Activated CD4-positive, alpha-beta T cell treated with anti-CD3 and anti-CD28 coated beads for 1 hour (primary cell): ENCODE results near the gene CEP112.
"Not testable (repeated sequence)": the region's sequence is repeated elsewhere in the genome, so short reads cannot be mapped to it uniquely, and the experiment has no call there.

ENCODE experiments used
- DNase-seq: peaks from one replicate; pipeline ENCODE4 v3.0.0-alpha.2; 2020

CEP112 gene

GRCh38 chr17:65809366-65809765, 382.6 kb downstream of the CEP112 start:
- DNase-seq, result no peak

GRCh38 chr17:65808566-65808965, 383.4 kb downstream of the CEP112 start:
- DNase-seq, result not testable (repeated sequence)

DNA sequence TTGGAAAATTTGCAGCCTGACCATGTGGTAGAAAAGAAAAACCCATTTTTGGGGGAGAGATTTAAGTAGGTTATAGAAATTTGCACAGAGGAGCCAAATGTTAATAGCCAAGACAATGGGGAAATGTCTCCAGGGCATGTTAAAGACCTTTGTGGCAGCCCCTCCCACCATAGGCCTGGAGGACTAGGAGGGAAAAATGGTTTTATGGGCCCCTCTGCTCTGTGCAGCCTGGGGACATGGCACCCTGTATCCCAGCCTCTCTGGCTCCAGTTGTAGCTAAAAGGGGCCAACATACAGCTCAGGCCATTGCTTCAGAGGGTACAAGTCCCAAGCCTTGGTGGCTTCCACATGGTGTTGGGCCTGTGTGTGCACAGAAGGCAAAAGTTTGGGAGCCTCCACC, 384.6 kb downstream of the CEP112 start:
- no peak for DNase-seq

DNA sequence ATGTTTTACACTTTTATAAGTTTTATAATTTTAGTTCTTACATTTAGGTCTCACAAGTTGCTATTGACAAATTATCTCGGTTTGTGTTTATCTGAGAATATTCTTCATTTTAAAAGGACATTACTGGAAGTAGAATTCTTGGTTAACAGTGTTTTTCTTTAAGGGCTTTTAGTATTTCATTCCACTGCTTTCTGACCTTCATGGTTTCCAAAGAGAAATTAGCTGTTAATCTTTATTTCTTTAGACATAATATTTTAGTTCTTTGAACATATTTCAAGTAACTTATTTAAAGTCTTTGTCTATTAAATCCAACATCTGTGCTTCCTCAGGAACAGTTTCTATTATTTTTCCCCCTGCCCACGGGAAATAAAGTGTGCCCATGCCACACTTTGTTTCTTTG, 390.4 kb downstream of the CEP112 start:
- no peak for DNase-seq

- DNase-seq, result no peak
These were observed 391.3 kb downstream of the CEP112 start for GRCh38 chr17:65800655-65801054.

DNA sequence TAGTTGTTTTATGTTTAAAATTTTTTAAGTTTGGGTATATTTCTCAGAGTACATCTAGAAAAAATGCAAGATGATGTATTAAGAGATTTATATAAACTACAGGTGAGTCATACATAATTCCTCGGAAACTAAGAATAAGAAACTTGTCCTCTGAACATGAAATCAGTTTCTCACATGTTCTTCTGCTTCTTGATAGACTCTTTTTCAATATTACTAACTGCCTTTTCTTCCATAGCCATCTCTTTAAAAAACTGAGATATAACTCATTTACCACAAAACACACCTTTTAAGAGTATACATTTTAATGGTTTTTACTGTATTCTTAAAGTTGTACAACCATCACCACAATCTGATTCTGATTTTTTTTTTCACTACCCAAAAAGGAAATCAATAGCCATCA, 392.1 kb downstream of the CEP112 start:
- DNase-seq, result no peak

DNA sequence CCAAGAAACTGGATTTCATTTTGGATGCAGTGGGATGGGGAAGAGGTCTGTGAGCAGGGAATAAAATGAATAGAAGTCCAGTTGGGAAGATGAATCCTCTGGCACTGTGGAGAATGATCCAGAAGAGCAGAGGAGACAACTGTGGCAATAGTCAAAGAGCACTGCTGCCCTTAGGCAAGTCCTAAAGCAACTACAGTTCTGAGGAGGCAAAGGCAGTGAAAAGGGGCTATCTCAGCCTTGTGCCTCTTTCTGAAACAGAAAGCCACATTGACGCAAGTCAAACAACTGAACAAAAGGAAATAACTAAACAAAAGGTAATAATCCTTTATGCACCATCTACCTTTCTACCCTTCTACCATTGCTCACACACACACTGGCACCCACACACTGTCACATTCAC, 392.5 kb downstream of the CEP112 start:
- no peak for DNase-seq

GRCh38 chr17:65797809-65798208, 394.1 kb downstream of the CEP112 start:
- DNase-seq, result no peak

- no peak for DNase-seq
These were observed 394.8 kb downstream of the CEP112 start for GRCh38 chr17:65797101-65797500.

GRCh38 chr17:65794572-65794971, 397.4 kb downstream of the CEP112 start:
- no peak for DNase-seq

DNA sequence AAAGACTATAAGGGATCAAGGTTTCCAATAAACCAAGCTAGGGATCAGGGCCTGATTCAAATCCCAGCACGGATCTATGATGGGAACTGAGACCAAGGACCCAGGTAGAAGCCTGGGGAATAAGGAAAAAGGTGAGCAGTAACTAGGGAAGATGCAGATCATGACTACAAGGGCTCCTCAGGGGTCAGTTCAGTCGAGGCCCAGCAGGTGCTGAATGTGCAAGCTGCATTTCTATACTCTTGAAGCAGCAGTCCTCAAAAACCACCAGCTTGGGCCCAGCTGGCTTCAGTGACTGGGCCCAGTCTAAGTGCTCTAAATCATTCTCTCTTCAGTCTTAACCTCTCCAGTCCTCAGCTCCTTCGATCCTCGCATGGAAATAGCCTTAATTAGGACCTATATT, 401.7 kb downstream of the CEP112 start:
- DNase-seq, result no peak

DNA sequence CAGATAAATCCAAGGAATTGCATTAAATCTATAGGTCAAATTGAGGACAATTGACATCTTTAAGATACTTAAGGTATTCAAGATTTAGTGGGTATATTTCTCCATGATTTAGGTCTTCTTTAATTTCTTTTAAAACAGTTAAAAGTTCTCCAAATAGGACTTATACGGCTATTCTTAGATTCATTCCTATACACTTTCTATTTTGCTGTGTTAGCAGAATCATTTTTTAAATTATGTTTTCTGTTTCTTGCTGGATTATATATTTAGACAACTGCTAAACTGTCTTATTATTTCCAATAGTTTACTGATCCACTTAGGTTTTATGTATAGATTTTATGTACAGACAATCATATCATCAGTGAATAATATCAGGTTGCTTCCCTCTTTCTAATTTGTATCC, 404.4 kb downstream of the CEP112 start:
- DNase-seq, result no peak

DNA sequence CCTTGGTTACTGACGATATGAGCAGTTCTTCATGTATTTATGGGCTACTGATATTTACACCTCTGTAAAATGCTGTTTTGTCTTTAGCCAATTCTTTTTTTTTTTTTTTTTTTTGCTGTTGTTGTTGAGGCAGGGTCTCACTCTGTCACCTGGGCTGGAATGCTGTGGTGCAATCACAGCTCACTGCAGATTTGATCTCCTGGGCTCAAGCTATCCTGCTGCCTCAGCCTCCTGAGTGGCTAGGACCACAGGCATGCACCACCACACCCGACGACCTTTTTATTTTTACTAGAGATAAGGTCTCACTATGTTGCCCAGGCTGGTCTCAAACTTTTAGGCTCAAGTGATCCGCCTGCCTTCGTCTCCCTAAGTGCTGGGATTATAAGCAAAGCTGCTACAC, 405.5 kb downstream of the CEP112 start:
- DNase-seq, result no peak

DNA sequence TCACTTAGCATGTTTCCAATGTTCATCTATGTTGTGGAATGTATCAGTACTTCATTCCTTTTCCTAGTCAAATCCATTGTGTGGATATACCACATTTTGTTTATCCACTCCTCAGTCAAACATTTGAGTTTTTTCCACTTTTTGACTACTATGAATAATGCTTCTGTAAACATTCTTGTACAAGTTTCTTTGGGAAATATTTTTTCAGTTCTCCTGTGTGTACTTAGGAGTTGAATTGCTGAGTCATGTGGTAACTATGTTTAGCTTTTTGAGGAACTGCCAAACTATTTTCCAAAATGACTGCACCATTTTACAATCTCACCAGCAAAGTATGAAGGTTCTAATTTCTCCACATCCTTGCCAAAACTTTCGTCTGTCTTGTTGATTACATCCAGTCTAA, 406.8 kb downstream of the CEP112 start:
- DNase-seq, result no peak

DNA sequence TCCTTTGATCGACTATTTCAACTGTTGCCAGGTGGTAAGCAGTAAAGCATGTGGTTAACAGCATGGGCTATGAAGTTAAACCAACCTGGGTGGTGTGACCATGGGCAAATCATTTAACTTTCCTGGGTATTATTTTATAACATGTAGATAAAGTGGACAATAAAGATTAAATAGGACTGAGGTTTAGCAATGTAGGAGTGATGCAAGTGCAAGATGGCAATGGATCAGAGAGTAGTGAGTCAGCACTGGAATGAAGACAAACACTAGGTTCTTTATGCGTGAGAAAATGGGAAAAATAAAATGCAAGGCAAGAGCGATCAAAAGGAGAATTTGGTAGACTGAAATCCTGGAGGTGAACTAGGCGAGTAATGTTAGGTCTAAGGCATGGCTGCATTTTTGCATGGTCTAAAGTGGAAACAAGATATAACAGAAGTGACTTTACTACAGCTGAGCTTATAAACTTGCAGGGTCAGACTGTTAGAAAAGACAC, 408.0 kb downstream of the CEP112 start:
- no peak for DNase-seq

DNA sequence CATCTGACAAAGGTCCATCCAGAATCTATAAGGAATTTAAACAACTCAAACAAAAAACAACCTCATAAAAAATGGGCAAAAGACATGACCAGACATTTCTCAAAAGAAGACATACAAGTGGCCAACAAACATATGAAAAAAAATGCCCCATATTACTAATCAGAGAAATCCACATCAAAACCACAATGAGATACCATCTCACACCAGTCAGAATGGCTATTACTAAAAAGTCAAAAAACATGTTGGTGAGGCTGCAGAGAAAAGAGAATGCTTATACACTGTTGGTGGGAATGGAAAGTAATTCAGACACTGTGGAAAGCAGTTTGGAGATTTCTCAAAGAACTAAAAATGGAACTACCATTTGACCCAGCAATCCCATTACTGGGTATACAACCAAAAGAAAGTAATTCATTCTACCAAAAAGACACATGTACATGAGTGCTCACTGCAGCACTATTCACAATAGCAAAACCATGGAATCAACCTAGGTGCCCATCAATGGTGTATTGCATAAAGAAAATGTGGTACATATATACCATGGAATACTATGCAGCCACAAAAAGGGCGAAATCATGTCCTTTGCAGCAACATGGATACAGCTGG, 409.7 kb downstream of the CEP112 start:
- DNase-seq, result not testable (repeated sequence)

- no peak for DNase-seq
These were observed 411.8 kb downstream of the CEP112 start for GRCh38 chr17:65780111-65780510.

DNA sequence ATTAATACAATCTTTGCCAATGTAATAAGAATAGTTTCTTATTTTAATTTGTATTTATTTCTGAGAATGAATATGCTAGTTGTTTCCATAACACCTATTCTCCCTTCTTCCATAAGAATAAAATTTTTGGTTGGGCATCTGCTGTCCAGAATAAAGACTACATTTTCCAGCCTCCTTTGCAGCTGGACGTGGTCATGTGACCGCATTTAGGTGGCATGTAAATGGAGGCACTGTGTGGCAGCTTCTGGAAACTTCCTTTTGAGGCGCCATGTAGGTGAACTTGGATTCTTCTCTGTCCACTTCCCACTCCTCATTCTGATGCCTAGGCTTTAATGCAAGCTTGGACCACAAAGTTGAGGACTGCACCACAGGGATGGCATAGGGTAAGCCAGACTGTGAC, 415.0 kb downstream of the CEP112 start:
- DNase-seq, result no peak

DNA sequence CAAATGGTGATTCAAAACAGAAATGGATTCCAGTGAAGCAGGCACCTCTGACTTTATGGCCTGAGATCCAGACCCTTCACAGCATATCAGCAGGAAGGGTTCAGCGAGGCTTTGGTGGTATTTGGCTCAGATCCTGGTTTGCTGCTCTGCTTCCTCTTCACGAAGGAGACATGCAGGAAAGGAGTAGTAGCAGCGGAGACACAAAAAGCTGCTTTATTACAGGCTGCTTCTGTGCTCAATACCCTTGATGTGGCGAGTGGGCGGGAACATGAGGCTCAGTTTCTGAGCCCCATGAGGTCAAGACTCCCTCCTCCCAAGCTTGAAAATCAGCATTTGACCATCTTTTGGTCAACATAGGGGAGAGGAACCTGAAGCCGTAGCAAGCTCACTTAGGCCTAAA, 417.1 kb downstream of the CEP112 start:
- DNase-seq, result no peak

GRCh38 chr17:65772989-65773388, 418.9 kb downstream of the CEP112 start:
- no peak for DNase-seq

GRCh38 chr17:65771704-65772103, 420.2 kb downstream of the CEP112 start:
- no peak for DNase-seq

DNA sequence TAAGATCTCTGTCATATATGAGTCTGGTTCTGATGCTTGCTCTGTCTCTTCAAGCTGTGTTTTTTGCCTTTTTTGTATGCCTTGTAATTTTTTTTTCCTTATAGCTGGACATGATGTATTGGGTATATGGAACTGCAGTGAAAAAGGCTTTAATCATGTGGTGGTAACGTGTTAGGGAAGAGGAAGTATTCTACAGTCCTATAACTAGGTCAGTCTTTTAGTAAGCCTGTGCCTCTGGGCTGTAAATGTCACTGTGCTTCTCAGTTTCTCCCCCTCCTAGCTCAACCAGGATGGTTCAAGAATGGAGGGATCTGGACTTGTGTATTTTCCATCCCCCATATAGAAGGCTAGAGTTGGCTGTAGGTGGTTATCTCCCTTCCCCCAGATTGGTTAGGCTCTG, 428.1 kb downstream of the CEP112 start:
- DNase-seq, result no peak

- no peak for DNase-seq
These were observed 429.0 kb downstream of the CEP112 start for GRCh38 chr17:65762973-65763372.

- no peak for DNase-seq
These were observed 432.4 kb downstream of the CEP112 start for GRCh38 chr17:65759532-65759931.

DNA sequence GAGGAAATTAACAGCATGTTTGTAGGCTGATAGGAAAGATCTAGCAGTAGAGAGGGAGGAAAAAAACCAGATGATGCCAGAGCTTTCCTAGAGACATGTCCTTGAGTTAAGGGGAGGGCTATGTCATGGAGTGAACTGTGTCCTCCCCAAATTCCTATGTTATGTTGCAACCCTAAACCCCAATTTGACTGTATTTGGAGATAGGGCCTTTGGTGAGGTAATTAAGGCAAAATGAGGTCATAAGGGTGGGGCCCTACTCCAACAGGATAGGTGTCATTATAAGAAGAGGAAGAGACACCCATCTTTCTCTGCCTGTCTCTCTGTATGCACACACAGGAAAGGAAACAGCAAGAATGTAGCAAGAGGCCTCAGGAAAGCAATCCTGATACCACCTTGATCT, 435.2 kb downstream of the CEP112 start:
- DNase-seq, result no peak

DNA sequence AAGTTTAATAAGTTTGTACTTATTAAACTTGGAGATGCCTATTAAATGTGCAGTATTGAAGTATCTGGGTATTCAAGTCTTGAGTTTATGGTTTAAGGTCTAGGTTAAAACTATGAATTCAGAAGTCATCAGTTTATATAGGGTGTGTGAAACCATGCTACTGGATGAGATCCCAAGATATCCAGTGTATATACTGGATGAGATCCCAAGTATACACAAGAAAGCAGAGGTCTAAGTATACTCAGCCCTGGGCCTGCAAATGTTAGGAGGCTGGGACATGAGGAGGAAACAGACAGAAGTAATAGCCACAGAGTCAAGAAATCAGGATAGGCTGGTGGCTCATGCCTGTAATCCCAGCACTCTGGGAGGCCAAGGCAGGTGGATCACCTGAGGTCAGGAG, 436.1 kb downstream of the CEP112 start:
- no peak for DNase-seq
